Measurements from ENCODE around the gene CIBAR2. TPM values are rescaled to one million over a fixed set of nuclear protein-coding genes. Genes with fewer than 3 reads are reported as not detected.

Gene CIBAR2
- total RNA-seq, 2 experiments from 2014 or later = 0.50 TPM; not detected in 1

GRCh38 chr16:85067426-85067825 lies 44.8 kb downstream of the CIBAR2 start:
- POLR2A ChIA-PET = no interaction called here
- H3K36me3 ChIP-seq (ENCODE audit: insufficient read depth, low read length) = no peaks in the 10 kb centered on the region
- CTCF ChIA-PET (ENCODE audit: unreplicated experiment) = no interaction called here

GRCh38 chr16:85067024-85067423 lies 45.2 kb downstream of the CIBAR2 start:
- CTCF ChIA-PET (ENCODE audit: unreplicated experiment) = interaction anchor here (0.6 kb wide), 1 partner anchor 716 kb away, joined by 3 read pairs; no protein-coding TSS in a partner anchor
- POLR2A ChIA-PET = no interaction called here
- Histone ChIP-seq H3K27ac (ENCODE audit: low read depth, low read length, poor library complexity, severe bottlenecking) (no peak overlapping the region), H3K9me3 (ENCODE audit: low read length) (no peaks in the 10 kb centered on the region), H3K79me2 (ENCODE audit: insufficient read depth, low read depth, low read length) (no peaks in the 10 kb centered on the region), H4K20me1 (ENCODE audit: insufficient read depth, low read length) (no peaks in the 10 kb centered on the region), H3K4me1 (ENCODE audit: insufficient read depth, low read length, poor library complexity, severe bottlenecking) (no peaks in the 10 kb centered on the region), H3K4me3 (ENCODE audit: low read depth, low read length, poor library complexity, severe bottlenecking) (no peak overlapping the region), H2AFZ (ENCODE audit: low read length) (no peak overlapping the region), H3K36me3 (ENCODE audit: insufficient read depth, low read length) (no peaks in the 10 kb centered on the region), H3K4me2 (ENCODE audit: low read length) (no peak overlapping the region), H3K9me2 (ENCODE audit: insufficient read depth, low read length) (no peaks in the 10 kb centered on the region)
- intact Hi-C loops (cut with micrococcal nuclease; ENCODE audit: unreplicated experiment) = no loop called here
- no TSS peak for BruUV-seq (replicated peaks)
- TF ChIP-seq EZH2phosphoT487 (IDR thresholded peaks at IDR 0.05; ENCODE audit: borderline replicate concordance, low read depth, low read length) (no peak), CTCF (conservative IDR thresholded peaks at IDR 0.05; ENCODE audit: low read length) (no peak)
- DNase-seq (ENCODE audit: low spot score) = no peak

More at GRCh38 chr16:85067426-85067825, 44.8 kb downstream of the CIBAR2 start:
- Histone ChIP-seq H3K79me2 (ENCODE audit: insufficient read depth, low read depth, low read length) (no peaks in the 10 kb centered on the region), H4K20me1 (ENCODE audit: insufficient read depth, low read length) (no peaks in the 10 kb centered on the region), H2AFZ (ENCODE audit: low read length) (no peak overlapping the region), H3K4me3 (ENCODE audit: low read depth, low read length, poor library complexity, severe bottlenecking) (no peak overlapping the region), H3K9me3 (ENCODE audit: low read length) (no peaks in the 10 kb centered on the region), H3K9me2 (ENCODE audit: insufficient read depth, low read length) (no peaks in the 10 kb centered on the region), H3K4me1 (ENCODE audit: insufficient read depth, low read length, poor library complexity, severe bottlenecking) (no peaks in the 10 kb centered on the region), H3K27ac (ENCODE audit: low read depth, low read length, poor library complexity, severe bottlenecking) (no peak overlapping the region), H3K4me2 (ENCODE audit: low read length) (no peak overlapping the region)
- no peak for DNase-seq (ENCODE audit: low spot score)
- intact Hi-C loops (cut with micrococcal nuclease; ENCODE audit: unreplicated experiment) = no loop called here
- TF ChIP-seq CTCF (conservative IDR thresholded peaks at IDR 0.05; ENCODE audit: low read length) (no peak), EZH2phosphoT487 (IDR thresholded peaks at IDR 0.05; ENCODE audit: borderline replicate concordance, low read depth, low read length) (no peak)
- BruUV-seq (replicated peaks) = no TSS peak

- no TSS peak for BruUV-seq (replicated peaks)
- POLR2A ChIA-PET = no interaction called here
- no peaks in the 10 kb centered on the region for H3K4me1 ChIP-seq (ENCODE audit: insufficient read depth, low read length, poor library complexity, severe bottlenecking)
- TF ChIP-seq CTCF (conservative IDR thresholded peaks at IDR 0.05; ENCODE audit: low read length) (no peak), EZH2phosphoT487 (IDR thresholded peaks at IDR 0.05; ENCODE audit: borderline replicate concordance, low read depth, low read length) (no peak)
- H3K27ac ChIP-seq (ENCODE audit: low read depth, low read length, poor library complexity, severe bottlenecking) = no peak overlapping the region
- no peaks in the 10 kb centered on the region for H3K9me3 ChIP-seq (ENCODE audit: low read length)
- no peak overlapping the region for H3K4me2 ChIP-seq (ENCODE audit: low read length)
- no peaks in the 10 kb centered on the region for H3K79me2 ChIP-seq (ENCODE audit: insufficient read depth, low read depth, low read length)
- no peaks in the 10 kb centered on the region for H3K9me2 ChIP-seq (ENCODE audit: insufficient read depth, low read length)
- no peak for DNase-seq (ENCODE audit: low spot score)
- no peaks in the 10 kb centered on the region for H3K36me3 ChIP-seq (ENCODE audit: insufficient read depth, low read length)
- no peak overlapping the region for H3K4me3 ChIP-seq (ENCODE audit: low read depth, low read length, poor library complexity, severe bottlenecking)
- no peak overlapping the region for H2AFZ ChIP-seq (ENCODE audit: low read length)
- no peaks in the 10 kb centered on the region for H4K20me1 ChIP-seq (ENCODE audit: insufficient read depth, low read length)
- intact Hi-C loops (cut with micrococcal nuclease; ENCODE audit: unreplicated experiment) = no loop called here
- CTCF ChIA-PET (ENCODE audit: unreplicated experiment) = interaction anchor here (0.6 kb wide), 1 partner anchor 717 kb away, joined by 3 read pairs; no protein-coding TSS in a partner anchor
Measured at GRCh38 chr16:85066346-85066885, 45.9 kb downstream of the CIBAR2 start.

Data from OCI-LY7 (cell line).